Measurements from ENCODE around the gene PMIS2.

PMIS2 gene

GRCh38 chr19:35585848-35586247, at the start of gene PMIS2:
PMIS2 (plus strand) TSS chr19:35586173; CDS start chr19:35586260, 87 bp downstream.
- no peak for DNase-seq

GRCh38 chr19:35539314-35539713, 46.7 kb upstream of the PMIS2 start:
- no peak for DNase-seq

- DNase-seq: no peak
Measured at GRCh38 chr19:35539850-35540249, 46.1 kb upstream of the PMIS2 start.

DNA sequence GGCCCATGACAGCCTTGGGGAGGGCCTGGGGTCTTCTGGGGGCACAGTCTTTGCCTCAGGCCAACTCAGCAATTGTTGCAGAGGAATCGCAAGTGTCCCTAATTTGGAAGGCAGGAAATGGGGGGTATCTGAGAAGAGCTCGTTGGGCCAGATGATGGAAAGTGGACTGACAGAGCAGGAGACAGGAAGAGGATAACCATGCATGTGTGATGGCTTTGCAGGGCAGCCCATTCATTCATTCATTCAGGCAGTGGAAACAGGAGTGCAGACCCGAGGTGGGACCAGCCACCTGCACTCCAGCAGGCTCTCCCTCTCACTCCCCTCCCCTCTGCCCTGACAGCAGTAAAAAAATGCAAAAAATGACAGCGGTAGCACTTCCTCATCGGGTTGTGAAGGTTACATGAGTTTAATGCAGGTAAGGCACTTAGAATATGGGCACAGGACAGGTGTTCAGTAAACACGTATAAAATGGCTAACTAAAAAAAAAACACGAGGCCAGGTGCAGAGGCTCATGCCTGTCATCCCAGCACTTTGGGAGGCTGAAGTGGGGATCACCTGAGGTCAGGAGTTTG, 45.5 kb upstream of the PMIS2 start:
- DNase-seq: no peak

DNA sequence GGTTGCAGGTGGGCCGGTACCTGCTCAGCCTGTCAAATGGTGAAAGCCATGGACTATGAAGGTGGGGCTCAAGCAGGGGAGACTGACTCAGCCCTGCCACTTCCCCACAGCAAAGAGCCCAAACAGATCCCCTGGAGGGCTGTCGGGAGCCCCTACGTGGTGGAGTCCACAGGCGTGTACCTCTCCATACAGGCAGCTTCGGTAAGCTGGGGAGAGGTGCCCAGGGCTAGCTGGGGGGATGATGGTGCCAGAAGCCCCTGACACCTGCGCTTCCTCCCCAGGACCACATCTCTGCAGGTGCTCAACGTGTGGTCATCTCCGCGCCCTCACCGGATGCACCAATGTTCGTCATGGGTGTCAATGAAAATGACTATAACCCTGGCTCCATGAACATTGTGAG, 43.8 kb upstream of the PMIS2 start:
- DNase-seq: no peak

DNA sequence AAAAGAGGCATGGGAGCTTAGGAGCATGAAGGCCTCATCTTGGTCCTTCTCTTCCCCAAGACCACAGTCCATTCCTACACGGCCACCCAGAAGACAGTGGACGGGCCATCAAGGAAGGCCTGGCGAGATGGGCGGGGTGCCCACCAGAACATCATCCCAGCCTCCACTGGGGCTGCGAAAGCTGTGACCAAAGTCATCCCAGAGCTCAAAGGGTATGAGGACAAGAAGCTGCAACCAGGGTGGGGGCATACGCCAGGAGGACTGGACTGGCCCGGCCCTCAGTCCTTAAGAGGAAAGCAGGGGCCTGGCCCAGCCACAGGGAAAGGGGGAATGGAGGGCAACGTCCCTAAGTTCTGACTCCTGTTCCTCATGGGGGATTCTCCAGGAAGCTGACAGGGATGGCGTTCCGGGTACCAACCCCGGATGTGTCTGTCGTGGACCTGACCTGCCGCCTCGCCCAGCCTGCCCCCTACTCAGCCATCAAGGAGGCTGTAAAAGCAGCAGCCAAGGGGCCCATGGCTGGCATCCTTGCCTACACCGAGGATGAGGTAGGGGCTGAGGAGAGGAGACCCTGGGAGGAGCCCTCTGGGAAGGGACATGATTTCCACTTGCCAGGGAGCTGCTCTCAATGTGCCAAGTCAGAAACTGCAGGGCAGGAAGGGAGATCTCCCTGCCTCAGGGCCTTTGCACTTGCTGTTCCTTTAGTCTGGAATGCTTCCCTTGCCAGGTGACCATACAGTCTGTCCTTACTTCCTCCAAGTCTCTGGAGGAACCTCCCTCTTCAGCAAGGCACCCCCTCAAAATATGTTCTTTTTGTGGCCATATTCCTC, 42.5 kb upstream of the PMIS2 start:
- DNase-seq: no peak

DNA sequence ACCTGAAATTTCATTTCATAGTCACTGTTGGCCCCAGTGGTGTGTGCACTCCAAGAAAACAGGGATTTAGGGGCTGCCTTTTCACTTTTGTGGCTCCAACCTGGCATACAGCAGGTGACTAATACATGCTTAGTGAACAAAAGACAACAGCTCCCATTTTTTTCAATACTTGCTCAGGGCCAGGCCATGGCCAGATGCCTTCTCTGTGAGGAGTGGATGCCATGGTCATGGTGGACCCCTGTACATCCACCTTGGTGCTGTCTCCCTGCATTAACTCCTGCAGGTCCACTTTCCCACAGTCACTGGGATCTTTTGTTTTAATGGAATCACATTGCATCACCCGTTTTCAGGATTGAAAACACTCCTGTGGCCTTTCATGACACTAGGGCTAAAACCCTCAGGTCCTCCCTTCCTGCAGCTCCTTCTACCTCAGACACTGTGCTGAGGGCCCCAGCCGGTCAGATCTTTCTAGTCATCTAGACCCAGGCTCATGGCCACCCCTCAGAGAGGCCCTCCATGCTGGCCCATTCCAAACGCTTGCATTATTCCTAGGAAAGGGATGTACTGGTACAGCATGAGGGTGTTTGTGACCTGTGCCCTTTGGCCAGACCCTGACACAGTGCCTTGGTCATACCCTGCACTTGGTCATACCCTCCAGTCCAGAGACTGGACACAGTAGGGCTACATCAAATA, 41.7 kb upstream of the PMIS2 start:
- no peak for DNase-seq

DNA sequence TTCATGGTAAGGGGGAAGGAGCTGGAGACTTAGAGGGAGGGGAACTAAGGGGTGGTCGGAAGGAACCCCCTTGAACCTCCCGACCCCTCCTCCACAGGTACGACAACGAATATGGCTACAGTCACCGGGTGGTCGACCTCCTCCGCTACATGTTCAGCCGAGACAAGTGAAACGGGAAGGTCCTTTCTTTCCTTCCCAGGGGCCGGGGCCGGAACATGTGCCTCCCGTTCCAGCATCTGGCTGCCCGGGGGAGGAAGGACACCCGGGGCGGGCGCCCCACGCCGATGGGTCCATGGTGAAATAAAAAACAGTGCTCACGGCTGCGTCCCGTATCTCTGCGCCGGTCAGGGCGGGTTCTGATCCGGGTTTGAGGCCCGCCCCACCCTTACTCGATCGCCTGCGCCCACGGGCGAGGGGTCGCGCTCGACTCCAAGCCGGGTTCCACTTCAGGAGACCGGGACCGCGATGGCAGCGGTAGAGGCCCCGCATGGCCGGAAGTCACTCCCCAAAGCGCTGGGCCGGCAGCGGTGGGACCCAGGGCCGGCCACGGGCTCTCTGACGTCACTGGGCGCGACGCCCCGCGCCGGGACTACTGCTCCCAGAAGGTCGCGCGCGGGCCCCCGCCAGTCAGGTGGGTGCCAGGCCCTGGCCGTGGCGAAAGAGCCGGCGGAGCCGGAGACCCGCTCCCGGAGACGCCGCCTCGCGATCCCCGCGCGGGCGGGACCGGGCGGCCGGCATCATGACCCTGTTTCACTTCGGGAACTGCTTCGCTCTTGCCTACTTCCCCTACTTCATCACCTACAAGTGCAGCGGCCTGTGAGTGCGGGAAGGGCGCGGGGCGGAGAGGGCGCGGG, 40.7 kb upstream of the PMIS2 start, which contains the start of gene TMEM147:
Gene TMEM147 (plus strand): TSS at position 626 of the 854 bp plus-strand sequence. CDS start 114 bp downstream, at position 740.
- peak; percentile 85 for DNase-seq

DNA sequence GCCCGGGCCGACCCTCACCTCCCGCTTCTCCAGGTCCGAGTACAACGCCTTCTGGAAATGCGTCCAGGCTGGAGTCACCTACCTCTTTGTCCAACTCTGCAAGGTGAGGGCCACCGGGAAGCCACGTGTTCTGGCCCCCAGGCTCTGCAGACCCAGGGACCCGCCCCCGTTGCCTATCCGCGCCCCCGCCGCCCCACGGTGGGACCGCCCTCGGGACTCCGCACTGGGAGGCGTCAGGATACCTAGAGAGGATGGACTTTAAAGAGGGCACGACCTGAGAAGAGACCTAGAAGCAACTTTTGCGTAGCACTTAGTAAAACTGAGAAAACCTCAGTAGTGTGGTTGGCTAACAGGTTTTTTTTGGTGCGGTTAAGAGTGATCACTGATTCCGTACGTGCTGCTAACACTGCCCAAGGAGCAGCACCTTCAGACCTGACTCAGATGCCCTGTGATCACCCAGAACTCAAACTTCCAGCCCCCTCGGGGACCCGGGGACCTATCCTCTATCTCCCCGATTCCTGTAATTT, 40.1 kb upstream of the PMIS2 start:
- peak; percentile 67 for DNase-seq

GRCh38 chr19:35546532-35546931, 39.4 kb upstream of the PMIS2 start:
- DNase-seq: no peak

- peak; percentile 35 for DNase-seq
Measured at GRCh38 chr19:35549174-35549788, 36.7 kb upstream of the PMIS2 start.

- DNase-seq: no peak
Measured at GRCh38 chr19:35549879-35550523, 36.0 kb upstream of the PMIS2 start.

DNA sequence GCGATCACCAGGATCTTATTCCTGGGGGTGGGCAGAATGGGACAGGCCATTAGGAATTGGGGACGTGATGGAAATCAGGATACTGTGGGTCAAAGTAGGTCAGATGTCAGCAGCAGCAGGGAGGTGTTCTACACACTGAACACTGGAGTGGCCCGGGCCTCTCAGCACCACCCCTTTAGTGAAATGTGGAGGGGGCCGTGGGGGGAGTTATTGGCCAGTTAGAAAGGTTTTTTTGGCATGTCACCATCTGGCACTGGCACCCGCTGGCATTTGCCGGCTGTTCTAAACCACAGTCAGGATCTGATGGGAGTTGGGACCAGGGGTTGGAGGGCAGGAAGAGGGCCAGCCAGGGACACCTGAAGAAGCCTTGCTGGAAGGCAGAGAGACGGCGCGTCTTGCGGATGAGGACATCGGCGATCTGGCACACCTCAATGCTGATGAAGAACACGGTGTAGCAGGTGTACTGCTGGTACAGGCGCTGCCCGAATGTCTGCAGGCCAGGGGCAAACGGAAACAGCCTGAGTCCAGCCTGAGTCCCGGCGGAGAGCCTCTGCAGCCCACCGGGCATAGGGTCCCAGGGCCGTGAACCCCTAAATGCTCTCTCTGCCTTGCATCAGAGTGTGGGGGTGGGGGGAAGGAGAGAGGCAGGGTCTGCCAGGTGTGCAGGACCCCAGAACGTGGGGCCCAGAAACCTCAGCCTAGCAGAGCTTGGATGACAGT, 34.7 kb upstream of the PMIS2 start:
- DNase-seq: no peak

DNA sequence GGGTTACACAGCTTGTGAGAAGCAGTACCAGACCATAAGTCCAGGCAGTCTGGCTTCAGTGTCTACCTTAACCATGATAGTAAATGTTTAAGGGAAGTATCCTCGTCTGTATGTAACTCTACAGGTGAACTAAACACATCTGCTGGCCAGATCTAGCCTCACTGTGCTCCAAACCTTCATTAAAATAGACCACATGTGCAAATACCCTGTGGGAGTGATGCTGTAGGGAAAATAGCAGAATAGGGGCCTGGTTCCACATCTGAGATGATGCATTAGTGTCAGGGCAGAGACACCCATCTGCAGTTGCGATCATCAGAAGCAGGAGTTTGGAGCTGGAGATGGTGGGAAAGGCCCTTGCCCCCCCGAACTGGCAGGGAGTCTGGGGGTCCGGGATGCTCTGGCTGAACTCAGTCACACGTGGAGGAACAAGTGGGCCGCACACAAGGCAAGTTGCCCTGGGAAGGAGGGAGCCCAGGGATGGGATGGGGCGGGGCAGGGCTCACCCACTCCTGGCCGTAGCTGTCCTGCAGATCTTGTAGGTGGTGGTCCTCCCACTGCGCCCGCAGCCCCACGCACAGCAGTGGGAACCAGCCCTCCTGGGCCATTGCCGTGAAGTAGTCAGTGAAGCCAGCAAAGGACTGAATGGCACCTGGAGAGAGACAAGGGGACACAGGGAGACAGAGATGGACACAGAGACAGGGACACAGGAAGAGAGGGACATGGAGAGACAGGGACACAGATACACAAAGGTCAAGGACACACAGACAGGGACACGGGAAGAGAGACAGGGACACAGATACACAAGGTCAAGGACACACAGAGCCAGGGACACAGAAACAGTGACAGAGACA, 33.2 kb upstream of the PMIS2 start:
- no peak for DNase-seq

- no peak for DNase-seq
Measured at GRCh38 chr19:35553385-35554000, 32.5 kb upstream of the PMIS2 start.

- DNase-seq: no peak
Measured at GRCh38 chr19:35554076-35554475, 31.9 kb upstream of the PMIS2 start.

GRCh38 chr19:35555301-35556005, 30.5 kb upstream of the PMIS2 start:
- no peak for DNase-seq

DNA sequence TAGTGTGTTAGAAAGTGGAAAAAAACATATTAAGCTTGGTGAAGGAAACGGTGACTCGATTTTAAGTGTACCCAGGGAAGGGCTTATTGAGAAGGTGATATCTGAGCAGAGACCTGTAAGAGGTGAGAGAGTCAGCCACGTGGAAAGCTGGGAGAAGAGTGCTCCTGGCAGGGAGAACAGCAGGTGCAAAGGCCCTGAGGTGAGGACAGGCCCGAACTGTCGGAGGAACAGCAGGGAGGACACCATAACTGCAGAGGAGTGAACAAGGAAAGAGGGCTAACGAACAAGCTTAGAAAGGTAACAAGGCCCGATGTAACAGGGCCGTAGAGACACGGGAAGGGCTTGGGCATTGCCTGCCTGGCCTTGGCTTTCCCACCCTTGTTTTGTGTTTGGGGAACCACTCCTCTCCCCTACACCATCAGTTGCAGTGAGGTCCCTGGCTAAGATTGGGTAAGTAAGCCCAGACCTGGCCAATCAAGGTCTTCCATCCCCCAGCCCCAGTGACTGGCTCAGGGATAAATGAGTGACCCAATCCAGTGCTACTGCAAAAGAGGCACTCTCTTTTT, 29.9 kb upstream of the PMIS2 start:
- no peak for DNase-seq
